Adrenal gland (tissue), 12 donors: ENCODE results near the gene COQ3. TPM values are rescaled to one million over a fixed set of nuclear protein-coding genes. Genes with fewer than 3 reads are reported as not detected.

ENCODE experiments used
- DNase-seq, 7 donors: peaks; one replicate each; pipeline ENCODE4 v3.0.0-alpha.2; 2019 to 2020
- H3K27ac ChIP-seq, 5 donors: fragments of 200-600 bp; sonication (generic) in 4 of 5; 1 replicate in 3 of 5; 2 replicates in 2 of 5; pipeline versions ENCODE4 v1.5.1 to v1.8.0; 2016 to 2020; ENCODE audit warnings: mild to moderate bottlenecking in 1 of 5
- H3K27me3 ChIP-seq: fragments of 200-600 bp; 2 replicates; pipeline ENCODE4 v1.8.0; 2021
- H3K36me3 ChIP-seq, 2 donors: fragments of 200-600 bp; replicated peaks in 1 of 2; 1 replicate in 1 of 2; 2 replicates in 1 of 2; pipeline versions ENCODE4 v1.5.1 to v1.8.0; 2018 to 2022
- H3K4me1 ChIP-seq, 2 donors: fragments of 200-600 bp; replicated peaks in 1 of 2; 1 replicate in 1 of 2; 2 replicates in 1 of 2; pipeline versions ENCODE4 v1.5.1 to v1.8.0; 2018 to 2021
- H3K4me3 ChIP-seq, 4 donors: fragments of 200-600 bp; sonication (generic) in 3 of 4; one replicate each; pipeline ENCODE4 v1.5.1; 2016 to 2018
- H3K9me3 ChIP-seq, 3 donors: fragments of 200-600 bp; sonication (generic) in 1 of 3; replicated peaks in 1 of 3; 1 replicate in 2 of 3; 2 replicates in 1 of 3; pipeline versions ENCODE4 v1.5.1 to v1.8.0; 2016 to 2021
- CTCF ChIP-seq, 6 experiments: fragments of 450-650 bp in 4 of 6; fragments of 200-600 bp in 2 of 6; sonication (generic) in 1 of 6; IDR thresholded peaks; 1 replicate in 5 of 6; 2 replicates in 1 of 6; pipeline versions ENCODE4 v1.5.1 to v1.8.0; 2016 to 2021; ENCODE audit warnings: antibody characterized with exemption in 6 of 6, mild to moderate bottlenecking in 2 of 6, moderate library complexity in 1 of 6
- POLR2A ChIP-seq, 2 donors: fragments of 450-650 bp; IDR thresholded peaks; one replicate each; pipeline ENCODE4 v1.6.1; 2017; ENCODE audit warnings: antibody characterized with exemption in 2 of 2, mild to moderate bottlenecking in 2 of 2, moderate library complexity in 1 of 2
- WGBS, 4 donors: extraction: QIAGEN DNeasy Blood & Tissue Kit in 2 of 4; methylation state at CpG; one replicate each; pipeline versions ENCODE4 v1.1.5 to v1.1.7; 2013 to 2017; 5-methylcytosine and 5-hydroxymethylcytosine counted together
- intact Hi-C, 2 donors: fragments of 100-400 bp; cut with DNase I; formaldehyde crosslinking; loops; one replicate each; pipeline versions ENCODE4 v1.14.1 to v1.15.0; 2022 to 2023
- polyA plus RNA-seq, 3 donors: library from polyadenylated mRNA; stranded (reverse); fragments of 200-250 nt in 2 of 3; fragments of 350-450 nt in 1 of 3; fragmentation: Illumina TruSeq in 1 of 3; extraction: RNeasy Lipid Tissue Mini Kit (QIAGEN cat#74804) in 1 of 3; gene quantifications; one replicate each; pipeline ENCODE4 v1.2.3, GENCODE V29; 2013 to 2014
- total RNA-seq, 9 donors: library from RNA; depleted of rRNA in 4 of 9; stranded (reverse); fragments of >200 nt in 4 of 9; fragments of 120-200 nt in 1 of 9; fragmentation: NEBNext Ultra II Directional in 1 of 9; extraction: Animal tissue kit (Norgen Biotek cat#: 25700) in 1 of 9; gene quantifications; one replicate each; pipeline versions ENCODE4 v1.1.0 to v1.2.4, GENCODE V29; 2013 to 2023
- donor health status: healthy with polysubstance abuse.
- donor health status: Bipolar disorder and iron deficiency.
- donor health status: DM: yes; HTN: yes; CAD: no.
- donor health status: DM: no; HTN: no; CAD: no.
- donor health status: DM: no; HTN: no; CAD: no.
- donor health status: DM: yes; HTN: yes; CAD: no.

COQ3 gene
- total and polyA plus RNA-seq, 12 donors = 2.9 to 25.8 (median 9.5) TPM

- no peak for DNase-seq
- H3K27me3 ChIP-seq = no peaks in the 10 kb centered on the region
- H3K9me3 ChIP-seq = no peaks in the 10 kb centered on the region
- TF ChIP-seq POLR2A (IDR thresholded peaks at IDR 0.05) (no peak), CTCF (IDR thresholded peaks at IDR 0.05) (no peak)
- no peaks in the 10 kb centered on the region for H3K4me1 ChIP-seq
- intact Hi-C loops = no loop called here
- no peak overlapping the region for H3K27ac ChIP-seq
- no peak overlapping the region for H3K4me3 ChIP-seq
- WGBS, 4 donors = 87 to 92% (median 91%) methylated on average over 2 of the region's 2 CpGs
- H3K36me3 ChIP-seq = peaks cover 0 to 9% of the 10 kb centered on the region in 2 donors
These were observed 27.1 kb downstream of the COQ3 start for GRCh38 chr6:99366852-99367251.

GRCh38 chr6:99364026-99364425, 30.0 kb downstream of the COQ3 start:
- H3K9me3 ChIP-seq = no peaks in the 10 kb centered on the region
- WGBS, 4 donors = 76 to 89% (median 82%) methylated on average over 5 of the region's 5 CpGs
- no peak overlapping the region for H3K27ac ChIP-seq
- DNase-seq = no peak
- H3K4me3 ChIP-seq = no peak overlapping the region
- H3K27me3 ChIP-seq = no peaks in the 10 kb centered on the region
- intact Hi-C loops = no loop called here
- no peak for TF ChIP-seq CTCF (IDR thresholded peaks at IDR 0.05)
- no peak for TF ChIP-seq POLR2A (IDR thresholded peaks at IDR 0.05)
- no peaks in the 10 kb centered on the region for H3K4me1 ChIP-seq
- H3K36me3 ChIP-seq = peaks cover 0 to 3% of the 10 kb centered on the region in 2 donors

- H3K36me3 ChIP-seq = no peaks in the 10 kb centered on the region
- H3K9me3 ChIP-seq = no peaks in the 10 kb centered on the region
- H3K4me3 ChIP-seq = no peak overlapping the region
- no peak overlapping the region for H3K27ac ChIP-seq
- H3K27me3 ChIP-seq = no peaks in the 10 kb centered on the region
- no peak for TF ChIP-seq CTCF (IDR thresholded peaks at IDR 0.05)
- no peak for TF ChIP-seq POLR2A (IDR thresholded peaks at IDR 0.05)
- no peak for DNase-seq
- WGBS, 4 donors = 73 to 100% (median 94%) methylated on average over 1 of the region's 1 CpG
- intact Hi-C loops = no loop called here
- H3K4me1 ChIP-seq = no peaks in the 10 kb centered on the region
These were observed 31.2 kb downstream of the COQ3 start for GRCh38 chr6:99362678-99363268.

- TF ChIP-seq POLR2A (IDR thresholded peaks at IDR 0.05) (no peak), CTCF (IDR thresholded peaks at IDR 0.05) (no peak)
- H3K27ac ChIP-seq = no peak overlapping the region
- no peaks in the 10 kb centered on the region for H3K9me3 ChIP-seq
- no peaks in the 10 kb centered on the region for H3K27me3 ChIP-seq
- no peak for DNase-seq
- H3K4me3 ChIP-seq = no peak overlapping the region
- 53 to 83% (median 65%) methylated on average over 1 of the region's 1 CpG for WGBS, 4 donors
- intact Hi-C loops = no loop called here
- no peaks in the 10 kb centered on the region for H3K36me3 ChIP-seq
- H3K4me1 ChIP-seq = no peaks in the 10 kb centered on the region
These were observed 34.2 kb downstream of the COQ3 start for GRCh38 chr6:99359800-99360199.
